ENCODE measurements around the gene KRT6A.

GRCh38 chr12:52534482-52534881 lies 41.4 kb upstream of the KRT6A start:
- TF ChIP-seq EZH2 (IDR thresholded peaks at IDR 0.05; ENCODE audit: low read length): no peak
- peak in 1 of 3 experiments; percentile 35 for TF ChIP-seq CTCF (optimal IDR thresholded peaks at IDR 0.05 in 1 of 3, IDR thresholded peaks at IDR 0.05 in 1 of 3, conservative IDR thresholded peaks at IDR 0.05 in 1 of 3; ENCODE audit: extremely low read depth in 1 of 3, insufficient read depth in 2 of 3, low read length in 3 of 3)

All from keratinocyte (primary cell).